H9 (cell line): ENCODE measurements around the gene KRTAP1-4. TPM values are rescaled to one million over a fixed set of nuclear protein-coding genes. Genes with fewer than 3 reads are reported as not detected.

Experiments
- DNase-seq: peaks from one replicate; pipeline ENCODE4 v3.0.0-alpha.2; 2017
- H2AFZ ChIP-seq: one replicate; pipeline ENCODE4 v1.6.1; 2013; ENCODE audit warnings: mild to moderate bottlenecking, low read length, control low read depth, moderate library complexity
- H2AK5ac ChIP-seq: 2 replicates; pipeline ENCODE4 v1.6.1; 2013; ENCODE audit warnings: low read length, control low read depth, mixed read lengths; ENCODE audit not compliant: insufficient read length
- H2BK120ac ChIP-seq: one replicate; pipeline ENCODE4 v1.6.1; 2013; ENCODE audit warnings: low read depth, mild to moderate bottlenecking, low read length, control low read depth, inconsistent platforms; ENCODE audit not compliant: poor library complexity, severe bottlenecking
- H2BK12ac ChIP-seq: 2 replicates; pipeline ENCODE4 v1.6.1; 2013; ENCODE audit warnings: low read length, control low read depth, mixed read lengths, low read depth; ENCODE audit not compliant: insufficient read length
- H2BK15ac ChIP-seq: 2 replicates; pipeline ENCODE4 v1.6.1; 2013; ENCODE audit warnings: low read depth, low read length, control low read depth
- H2BK20ac ChIP-seq: one replicate; pipeline ENCODE4 v1.6.1; 2013; ENCODE audit warnings: low read depth, mild to moderate bottlenecking, low read length, control low read depth, inconsistent platforms; ENCODE audit not compliant: poor library complexity, severe bottlenecking
- H2BK5ac ChIP-seq: 2 replicates; pipeline ENCODE4 v1.6.1; 2013; ENCODE audit warnings: low read length, control low read depth, mixed read lengths; ENCODE audit not compliant: insufficient read length
- H3K14ac ChIP-seq: 2 replicates; pipeline ENCODE4 v1.6.1; 2013; ENCODE audit warnings: low read length, control low read depth; ENCODE audit not compliant: insufficient read depth
- H3K18ac ChIP-seq: 2 replicates; pipeline ENCODE4 v1.6.1; 2013; ENCODE audit warnings: low read depth, mild to moderate bottlenecking, mixed read lengths, low read length, control low read depth; ENCODE audit not compliant: insufficient read length
- H3K23ac ChIP-seq: 2 replicates; pipeline ENCODE4 v1.6.1; 2013; ENCODE audit warnings: low read length, control low read depth, mixed read lengths, low read depth; ENCODE audit not compliant: insufficient read length
- H3K23me2 ChIP-seq: 2 replicates; pipeline ENCODE4 v1.6.1; 2013; ENCODE audit warnings: low read depth, mild to moderate bottlenecking, mixed read lengths, low read length, control low read depth; ENCODE audit not compliant: insufficient read length, poor library complexity, severe bottlenecking
- H3K27ac ChIP-seq: 2 replicates; pipeline ENCODE4 v1.5.1; 2013; ENCODE audit warnings: low read length, control low read depth, mixed read lengths, low read depth; ENCODE audit not compliant: insufficient read length
- H3K27me3 ChIP-seq: 2 replicates; pipeline ENCODE4 v1.6.1; 2013; ENCODE audit warnings: low read length, control low read depth, inconsistent platforms; ENCODE audit not compliant: insufficient read depth
- H3K4ac ChIP-seq: 2 replicates; pipeline ENCODE4 v1.6.1; 2013; ENCODE audit warnings: low read depth, mild to moderate bottlenecking, control low read depth, inconsistent platforms, low read length, moderate library complexity
- H3K4me1 ChIP-seq: 2 replicates; pipeline ENCODE4 v1.6.1; 2013; ENCODE audit warnings: low read length, control low read depth, inconsistent platforms; ENCODE audit not compliant: insufficient read depth
- H3K4me2 ChIP-seq: 2 replicates; pipeline ENCODE4 v1.6.1; 2013; ENCODE audit warnings: low read length, control low read depth, mixed read lengths; ENCODE audit not compliant: insufficient read length, insufficient read depth
- H3K56ac ChIP-seq: 2 replicates; pipeline ENCODE4 v1.6.1; 2013; ENCODE audit warnings: low read depth, mild to moderate bottlenecking, mixed read lengths, low read length, control low read depth; ENCODE audit not compliant: insufficient read length
- H3K79me1 ChIP-seq: 2 replicates; pipeline ENCODE4 v1.6.1; 2013; ENCODE audit warnings: low read depth, mild to moderate bottlenecking, moderate library complexity, low read length, control low read depth, inconsistent platforms; ENCODE audit not compliant: insufficient read depth, poor library complexity, severe bottlenecking
- H3K79me2 ChIP-seq: 2 replicates; pipeline ENCODE4 v1.6.1; 2013; ENCODE audit warnings: low read length, control low read depth, inconsistent platforms; ENCODE audit not compliant: insufficient read depth
- H3K9ac ChIP-seq: 2 replicates; pipeline ENCODE4 v1.6.1; 2013; ENCODE audit warnings: low read length, control low read depth, mixed read lengths; ENCODE audit not compliant: insufficient read length; ENCODE audit errors: extremely low read depth
- H3K9me3 ChIP-seq: one replicate; pipeline ENCODE4 v1.6.1; 2013; ENCODE audit warnings: low read depth, low read length, inconsistent platforms; ENCODE audit not compliant: control insufficient read depth
- H3T11ph ChIP-seq: one replicate; pipeline ENCODE4 v1.6.1; 2013; ENCODE audit warnings: mild to moderate bottlenecking, low read length, control low read depth, inconsistent platforms
- H4K20me1 ChIP-seq: one replicate; pipeline ENCODE4 v1.6.1; 2013; ENCODE audit not compliant: control insufficient read depth, insufficient read length, insufficient read depth
- H4K5ac ChIP-seq: 2 replicates; pipeline ENCODE4 v1.6.1; 2013; ENCODE audit warnings: low read depth, mild to moderate bottlenecking, mixed read lengths, low read length, control low read depth; ENCODE audit not compliant: insufficient read length
- H4K8ac ChIP-seq: replicated peaks from 2 replicates; pipeline ENCODE4 v1.6.1; 2013; ENCODE audit warnings: low read length, control low read depth, mixed read lengths, low read depth; ENCODE audit not compliant: insufficient read length
- H4K91ac ChIP-seq: 2 replicates; pipeline ENCODE4 v1.6.1; 2013; ENCODE audit warnings: low read depth, mild to moderate bottlenecking, moderate library complexity, mixed read lengths, low read length, control low read depth; ENCODE audit not compliant: insufficient read length
- H3K27ac Mint-ChIP-seq, 3 experiments: 2 replicates in 2 of 3; 3 replicates in 1 of 3; pipeline ENCODE4 v1.8.0; 2020 to 2021; ENCODE audit warnings: mixed read lengths in 3 of 3, mild to moderate bottlenecking in 1 of 3, moderate library complexity in 1 of 3
- H3K27me3 Mint-ChIP-seq: 2 replicates; pipeline ENCODE4 v1.8.0; 2021; ENCODE audit warnings: low read depth, mild to moderate bottlenecking, moderate library complexity, mixed read lengths
- H3K36me3 Mint-ChIP-seq, 3 experiments: 2 replicates in 2 of 3; 3 replicates in 1 of 3; pipeline ENCODE4 v1.8.0; 2020 to 2021; ENCODE audit warnings: low read depth in 3 of 3, mixed read lengths in 3 of 3; ENCODE audit not compliant: insufficient read depth in 1 of 3
- H3K4me1 Mint-ChIP-seq, 2 experiments: 2 replicates each; pipeline ENCODE4 v1.8.0; 2020; ENCODE audit warnings: mixed read lengths in 2 of 2
- H3K4me3 Mint-ChIP-seq, 2 experiments: 2 replicates in 1 of 2; 3 replicates in 1 of 2; pipeline ENCODE4 v1.8.0; 2020 to 2021; ENCODE audit warnings: mild to moderate bottlenecking in 2 of 2, mixed read lengths in 2 of 2, moderate library complexity in 1 of 2
- H3K9me3 Mint-ChIP-seq, 2 experiments: 2 replicates in 1 of 2; 3 replicates in 1 of 2; pipeline ENCODE4 v1.8.0; 2020; ENCODE audit warnings: mild to moderate bottlenecking in 2 of 2, mixed read lengths in 2 of 2, moderate library complexity in 1 of 2
- CTCF ChIP-seq: fragments of 200-600 bp; sonication (generic); conservative IDR thresholded peaks from 3 replicates; pipeline ENCODE4 v1.8.0; 2021; ENCODE audit warnings: antibody characterized with exemption, mild to moderate bottlenecking
- total RNA-seq: library from RNA; stranded (reverse); gene quantifications from 2 replicates; pipeline ENCODE4 v1.2.1, GENCODE V29; 2021

KRTAP1-4 gene
- total RNA-seq, 1 experiment from 2014 or later = not detected

GRCh38 chr17:41010441-41010840, 19.6 kb downstream of the KRTAP1-4 start:
- H3K14ac ChIP-seq = no peak overlapping the region
- H3K4ac ChIP-seq = no peak overlapping the region
- no peaks in the 10 kb centered on the region for H3K23me2 ChIP-seq
- H4K20me1 ChIP-seq = no peaks in the 10 kb centered on the region
- TF ChIP-seq CTCF = no peak
- H3K4me2 ChIP-seq = no peak overlapping the region
- H3K56ac ChIP-seq = no peak overlapping the region
- H4K91ac ChIP-seq = no peak overlapping the region
- no peaks in the 10 kb centered on the region for H3K9me3 ChIP-seq
- no peaks in the 10 kb centered on the region for H3K27me3 ChIP-seq
- Mint-ChIP-seq H3K36me3 (no peaks in the 10 kb centered on the region), H3K27ac (no peak overlapping the region), H3K9me3 (no peaks in the 10 kb centered on the region), H3K4me1 (peaks cover 17 to 19% of the 10 kb centered on the region in 2 experiments), H3K27me3 (no peaks in the 10 kb centered on the region), H3K4me3 (no peak overlapping the region)
- H3T11ph ChIP-seq = no peak overlapping the region
- no peak overlapping the region for H2AK5ac ChIP-seq
- no peak overlapping the region for H3K23ac ChIP-seq
- H3K9ac ChIP-seq = no peak overlapping the region
- H2BK5ac ChIP-seq = no peak overlapping the region
- no peak overlapping the region for H4K8ac ChIP-seq
- no peak overlapping the region for H2BK15ac ChIP-seq
- no peak overlapping the region for H2AFZ ChIP-seq
- no peak overlapping the region for H4K5ac ChIP-seq
- H3K79me2 ChIP-seq = no peaks in the 10 kb centered on the region
- H3K18ac ChIP-seq = no peak overlapping the region
- no peak overlapping the region for H2BK120ac ChIP-seq
- no peaks in the 10 kb centered on the region; the same call in 1 of the 2 replicates for H3K4me1 ChIP-seq
- H3K79me1 ChIP-seq = no peaks in the 10 kb centered on the region
- no peak overlapping the region for H2BK12ac ChIP-seq
- DNase-seq = no peak
- H2BK20ac ChIP-seq = no peak overlapping the region
- H3K27ac ChIP-seq = no peak overlapping the region
